COLO829 (cell line): ENCODE measurements around the gene ITGB6.

Experiments used
- DNase-seq: peaks from one replicate; pipeline ENCODE4 v3.0.0; 2012; ENCODE audit warnings: low spot score

ITGB6 gene

GRCh38 chr2:160221391-160222276, 21.6 kb upstream of the ITGB6 start:
- DNase-seq, result no peak

- DNase-seq, result no peak
Measured at GRCh38 chr2:160220545-160221009, 20.5 kb upstream of the ITGB6 start.

- DNase-seq, result no peak
Measured at GRCh38 chr2:160220026-160220425, 20.0 kb upstream of the ITGB6 start.

- DNase-seq, result peak; percentile 94
Measured at GRCh38 chr2:160214461-160215445, 14.7 kb upstream of the ITGB6 start.

GRCh38 chr2:160213511-160213910, 13.4 kb upstream of the ITGB6 start:
- no peak for DNase-seq

GRCh38 chr2:160210599-160211138, 10.6 kb upstream of the ITGB6 start:
- DNase-seq, result no peak

- no peak for DNase-seq
Measured at GRCh38 chr2:160209516-160209856, 9.4 kb upstream of the ITGB6 start.

- DNase-seq, result no peak
Measured at GRCh38 chr2:160208655-160209515, 8.8 kb upstream of the ITGB6 start.

GRCh38 chr2:160207804-160208654, 8.0 kb upstream of the ITGB6 start:
- DNase-seq, result peak; percentile 86

- no peak for DNase-seq
Measured at GRCh38 chr2:160207271-160207670, 7.2 kb upstream of the ITGB6 start.

GRCh38 chr2:160206436-160206835, 6.4 kb upstream of the ITGB6 start:
- no peak for DNase-seq

GRCh38 chr2:160205505-160205904, 5.4 kb upstream of the ITGB6 start:
- DNase-seq, result peak; percentile 93

GRCh38 chr2:160203422-160203821, 3.4 kb upstream of the ITGB6 start:
- no peak for DNase-seq

GRCh38 chr2:160203007-160203406, 2.9 kb upstream of the ITGB6 start:
- DNase-seq, result no peak

- DNase-seq, result no peak
Measured at GRCh38 chr2:160201849-160202539, 1.9 kb upstream of the ITGB6 start.

GRCh38 chr2:160200921-160201320, 849 bp upstream of the ITGB6 start:
- DNase-seq, result no peak

- DNase-seq, result no peak
Measured at GRCh38 chr2:160199053-160199452, 1.0 kb downstream of the ITGB6 start.

- DNase-seq, result no peak
Measured at GRCh38 chr2:160197587-160197986, 2.5 kb downstream of the ITGB6 start.

- DNase-seq, result no peak
Measured at GRCh38 chr2:160194946-160195345, 5.1 kb downstream of the ITGB6 start.

- no peak for DNase-seq
Measured at GRCh38 chr2:160194351-160194750, 5.7 kb downstream of the ITGB6 start.
